GM06990 (cell line): ENCODE results near the gene STAB1.

Source experiments
- DNase-seq: peaks from one replicate; pipeline ENCODE4 v3.0.0-alpha.2; 2011; ENCODE audit not compliant: insufficient read length; ENCODE audit errors: extremely low read depth
- H3K27me3 ChIP-seq: replicated peaks from 2 replicates; pipeline ENCODE4 v1.6.0; 2011; ENCODE audit warnings: low read length; ENCODE audit not compliant: control insufficient read depth, insufficient read depth
- H3K36me3 ChIP-seq: 2 replicates; pipeline ENCODE4 v1.5.1; 2011; ENCODE audit warnings: low read length; ENCODE audit not compliant: control insufficient read depth, insufficient read depth
- H3K4me3 ChIP-seq: replicated peaks from 2 replicates; pipeline ENCODE4 v1.5.1; 2011; ENCODE audit warnings: low read depth, mild to moderate bottlenecking, control low read depth, low read length
- CTCF ChIP-seq: IDR thresholded peaks from 2 replicates; pipeline ENCODE4 v1.5.1; 2011; ENCODE audit warnings: low read length, control low read depth, mild to moderate bottlenecking, inconsistent platforms; ENCODE audit not compliant: insufficient read depth, poor library complexity, severe bottlenecking

Gene STAB1

GRCh38 chr3:52509753-52510328, 14.7 kb downstream of the STAB1 start:
- TF ChIP-seq CTCF: peak; percentile 31
- DNase-seq: no peak
- Histone ChIP-seq H3K4me3 (no peak overlapping the region), H3K27me3 (no peaks in the 10 kb centered on the region; the same call in 1 of the 2 replicates), H3K36me3 (no peaks in the 10 kb centered on the region)

GRCh38 chr3:52511509-52511908, 16.4 kb downstream of the STAB1 start:
- Histone ChIP-seq H3K4me3 (no peak overlapping the region), H3K27me3 (no peaks in the 10 kb centered on the region; the same call in 1 of the 2 replicates), H3K36me3 (no peaks in the 10 kb centered on the region)
- no peak for TF ChIP-seq CTCF
- DNase-seq: no peak

GRCh38 chr3:52512105-52512504, 17.0 kb downstream of the STAB1 start:
- no peak for TF ChIP-seq CTCF
- no peaks in the 10 kb centered on the region; the same call in 1 of the 2 replicates for H3K27me3 ChIP-seq
- no peak for DNase-seq

GRCh38 chr3:52512727-52513126, 17.6 kb downstream of the STAB1 start:
- H3K4me3 ChIP-seq: no peak overlapping the region
- H3K36me3 ChIP-seq: no peaks in the 10 kb centered on the region
- H3K27me3 ChIP-seq: no peaks in the 10 kb centered on the region; the same call in 1 of the 2 replicates
- no peak for TF ChIP-seq CTCF
- DNase-seq: no peak

More at GRCh38 chr3:52512105-52512504, 17.0 kb downstream of the STAB1 start:
- Histone ChIP-seq H3K36me3 (no peaks in the 10 kb centered on the region), H3K4me3 (no peak overlapping the region)

DNA sequence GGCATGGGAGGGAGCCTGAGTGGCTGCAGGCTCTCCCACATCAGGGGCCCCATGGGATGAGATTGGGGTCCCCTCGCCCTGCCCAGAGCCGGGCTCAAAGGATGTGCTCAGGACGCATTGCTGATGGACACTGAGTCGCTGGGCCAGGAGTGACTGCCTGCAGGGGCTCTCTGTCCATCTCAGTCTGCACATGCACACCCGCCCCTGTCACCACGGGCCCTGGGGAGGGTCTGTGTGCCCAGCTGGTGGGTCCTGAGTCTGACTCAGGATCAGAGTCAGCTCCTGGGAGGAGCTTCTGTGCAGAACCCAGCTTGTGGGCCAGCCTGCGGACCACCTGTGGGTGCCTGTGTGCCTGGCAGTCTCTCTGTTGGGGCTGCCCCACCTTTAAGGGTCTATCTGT, 18.1 kb downstream of the STAB1 start:
- Histone ChIP-seq H3K4me3 (no peak overlapping the region), H3K27me3 (no peaks in the 10 kb centered on the region; the same call in 1 of the 2 replicates), H3K36me3 (no peaks in the 10 kb centered on the region)
- no peak for DNase-seq
- TF ChIP-seq CTCF: no peak

DNA sequence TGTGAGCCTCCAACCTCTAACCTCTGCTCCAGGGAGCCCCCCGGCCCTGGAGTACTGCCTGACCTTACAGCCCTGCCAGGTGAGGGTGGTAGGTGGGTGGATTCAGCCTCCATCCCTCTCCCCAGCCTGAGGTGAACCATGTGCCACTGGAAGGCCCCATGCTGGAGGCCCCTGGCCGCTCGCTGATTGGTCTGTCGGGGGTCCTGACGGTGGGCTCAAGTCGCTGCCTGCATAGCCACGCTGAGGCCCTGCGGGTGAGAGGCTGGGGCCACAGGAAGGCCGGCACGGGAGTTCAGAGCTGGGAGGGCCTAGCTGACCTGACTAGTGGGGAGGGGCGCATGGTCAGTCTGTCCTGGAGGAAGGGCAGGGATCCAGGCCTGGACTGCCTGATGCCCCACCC, 19.4 kb downstream of the STAB1 start:
- no peak for TF ChIP-seq CTCF
- Histone ChIP-seq H3K4me3 (no peak overlapping the region), H3K27me3 (no peaks in the 10 kb centered on the region; the same call in 1 of the 2 replicates), H3K36me3 (no peaks in the 10 kb centered on the region)
- no peak for DNase-seq
